PC-3 (cell line): ENCODE results near the gene GABRA1. TPM values are rescaled to one million over a fixed set of nuclear protein-coding genes. Genes with fewer than 3 reads are reported as not detected.

Source experiments
- ATAC-seq: fragments of 200-7000 bp; cut with Tn5 transposase; 2 replicates; pipeline ENCODE4 v1.9.1; 2020; ENCODE audit warnings: mild to moderate bottlenecking, moderate library complexity
- BruUV-seq: library from RNA; stranded (reverse); fragments of 400-500 nt; replicated peaks from 2 replicates; lab custom pipeline; 2021; lab: Mats Ljungman, UMichigan
- CTCF ChIA-PET: fragments of 300-600 bp; sonication (Branson Sonifier 250); formaldehyde crosslinking; loops from one replicate; lab custom pipeline; 2022; ENCODE audit warnings: antibody characterized with exemption; lab: Charles Lee
- POLR2A ChIA-PET: fragments of 300-600 bp; sonication (Branson Sonifier 250); formaldehyde crosslinking; loops from one replicate; lab custom pipeline; 2022; ENCODE audit warnings: antibody characterized with exemption; ENCODE audit not compliant: unreplicated experiment; lab: Charles Lee
- DNase-seq: peaks from one replicate; pipeline ENCODE4 v3.0.0-alpha.2; 2015
- H2AFZ ChIP-seq: fragments of 300-600 bp; sonication (generic); 2 replicates; pipeline ENCODE4 v1.6.0; 2016; ENCODE audit warnings: antibody characterized with exemption, low read length
- H3F3A ChIP-seq: fragments of 300-600 bp; sonication (generic); one replicate; pipeline ENCODE4 v1.6.0; 2017; ENCODE audit warnings: antibody characterized with exemption, low read length, control low read depth, mild to moderate bottlenecking; ENCODE audit not compliant: unreplicated experiment
- H3K27ac ChIP-seq: fragments of 300-600 bp; sonication (generic); 2 replicates; pipeline ENCODE4 v1.5.1; 2016; ENCODE audit warnings: mild to moderate bottlenecking, low read length
- H3K27me3 ChIP-seq: fragments of 300-600 bp; sonication (generic); 2 replicates; pipeline ENCODE4 v1.6.1; 2016; ENCODE audit warnings: low read length, mixed read lengths
- H3K36me3 ChIP-seq: fragments of 300-600 bp; sonication (generic); 2 replicates; pipeline ENCODE4 v1.6.1; 2016; ENCODE audit warnings: low read depth, mixed run types, low read length, mixed read lengths
- H3K4me1 ChIP-seq: fragments of 300-600 bp; sonication (generic); 2 replicates; pipeline ENCODE4 v1.5.1; 2016; ENCODE audit warnings: low read length; ENCODE audit not compliant: insufficient read depth
- H3K4me2 ChIP-seq: fragments of 300-600 bp; sonication (generic); 2 replicates; pipeline ENCODE4 v1.6.0; 2016; ENCODE audit warnings: low read length
- H3K4me3 ChIP-seq: fragments of 300-600 bp; sonication (generic); 2 replicates; pipeline ENCODE4 v1.5.1; 2016; ENCODE audit warnings: mild to moderate bottlenecking, low read length, mixed read lengths
- H3K79me2 ChIP-seq: fragments of 300-600 bp; sonication (generic); 2 replicates; pipeline ENCODE4 v1.6.1; 2017; ENCODE audit warnings: low read length, mixed read lengths
- H3K9ac ChIP-seq: fragments of 300-600 bp; sonication (generic); 2 replicates; pipeline ENCODE4 v1.6.0; 2016; ENCODE audit warnings: mild to moderate bottlenecking, low read length
- H3K9me2 ChIP-seq: fragments of 300-600 bp; sonication (generic); replicated peaks from 2 replicates; pipeline ENCODE4 v1.6.1; 2016; ENCODE audit warnings: mixed run types, low read length, mixed read lengths
- H3K9me3 ChIP-seq: fragments of 300-600 bp; sonication (generic); 2 replicates; pipeline ENCODE4 v1.6.1; 2016; ENCODE audit warnings: low read length, mixed read lengths
- H4K20me1 ChIP-seq: fragments of 300-600 bp; sonication (generic); 2 replicates; pipeline ENCODE4 v1.6.1; 2016; ENCODE audit warnings: low read length, mixed read lengths
- CTCF ChIP-seq: fragments of 300-600 bp; sonication (generic); conservative IDR thresholded peaks from 2 replicates; pipeline ENCODE4 v1.5.1; 2017; ENCODE audit warnings: antibody characterized with exemption, low read depth, mild to moderate bottlenecking, low read length
- EZH2 ChIP-seq: fragments of 300-600 bp; sonication (generic); IDR thresholded peaks from one replicate; pipeline ENCODE4 v1.6.1; 2017; ENCODE audit warnings: antibody characterized with exemption, mild to moderate bottlenecking, low read length; ENCODE audit not compliant: unreplicated experiment
- EZH2phosphoT487 ChIP-seq: fragments of 300-600 bp; sonication (generic); IDR thresholded peaks from 2 replicates; pipeline ENCODE4 v1.6.1; 2018; ENCODE audit warnings: mild to moderate bottlenecking, antibody characterized with exemption, low read length, borderline replicate concordance
- intact Hi-C: fragments of 100-400 bp; cut with micrococcal nuclease; formaldehyde crosslinking; loops from 2 replicates; pipeline ENCODE4 v1.9.0; 2023
- total RNA-seq: library from RNA; depleted of rRNA; stranded (reverse); fragments of >200 nt; gene quantifications from 2 replicates; pipeline ENCODE4 v1.2.3, GENCODE V29; 2014

GABRA1 gene
- total RNA-seq, 1 experiment from 2014 or later: not detected

GRCh38 chr5:161900981-161901380 is 53.1 kb downstream of the GABRA1 start:
- H3F3A ChIP-seq: no peaks in the 10 kb centered on the region
- H3K27me3 ChIP-seq: no peaks in the 10 kb centered on the region
- no peak overlapping the region for H3K4me3 ChIP-seq
- H3K9me3 ChIP-seq: no peaks in the 10 kb centered on the region
- POLR2A ChIA-PET: no interaction called here
- no peaks in the 10 kb centered on the region for H3K36me3 ChIP-seq
- CTCF ChIA-PET: no interaction called here
- DNase-seq: no peak
- no peak overlapping the region for H3K4me2 ChIP-seq
- H3K9ac ChIP-seq: no peak overlapping the region
- no TSS peak for BruUV-seq
- no peak for TF ChIP-seq EZH2phosphoT487
- no peak for TF ChIP-seq CTCF
- no peak for TF ChIP-seq EZH2
- H4K20me1 ChIP-seq: no peaks in the 10 kb centered on the region
- ATAC-seq: no peak
- H3K4me1 ChIP-seq: no peaks in the 10 kb centered on the region
- intact Hi-C loops: no loop called here
- no peaks in the 10 kb centered on the region for H3K9me2 ChIP-seq
- no peaks in the 10 kb centered on the region for H3K79me2 ChIP-seq
- no peak overlapping the region for H2AFZ ChIP-seq
- no peak overlapping the region for H3K27ac ChIP-seq

- Histone ChIP-seq H3K4me1 (no peaks in the 10 kb centered on the region), H3K9me3 (no peaks in the 10 kb centered on the region), H3K9ac (no peak overlapping the region), H2AFZ (no peak overlapping the region), H3K36me3 (no peaks in the 10 kb centered on the region), H3K9me2 (no peaks in the 10 kb centered on the region), H3K27ac (no peak overlapping the region), H3K79me2 (no peaks in the 10 kb centered on the region), H3F3A (no peaks in the 10 kb centered on the region), H3K27me3 (no peaks in the 10 kb centered on the region), H4K20me1 (no peaks in the 10 kb centered on the region), H3K4me2 (no peak overlapping the region), H3K4me3 (no peak overlapping the region)
- TF ChIP-seq EZH2 (no peak), CTCF (no peak)
- intact Hi-C loops: no loop called here
- no TSS peak for BruUV-seq
- ChIA-PET CTCF (no interaction called here), POLR2A (no interaction called here)
- no peak for DNase-seq
- no peak for ATAC-seq
These were observed 73.9 kb downstream of the GABRA1 start for GRCh38 chr5:161921781-161922180.

GRCh38 chr5:161924270-161924669 is 76.3 kb downstream of the GABRA1 start:
- H2AFZ ChIP-seq: no peak overlapping the region
- ChIA-PET CTCF (no interaction called here), POLR2A (no interaction called here)
- no peak for ATAC-seq
- BruUV-seq: no TSS peak
- intact Hi-C loops: no loop called here
- no peak for TF ChIP-seq CTCF
- no peak for TF ChIP-seq EZH2
- no peak for TF ChIP-seq EZH2phosphoT487
- H3K79me2 ChIP-seq: no peaks in the 10 kb centered on the region
- H3K36me3 ChIP-seq: no peaks in the 10 kb centered on the region
- no peak overlapping the region for H3K4me3 ChIP-seq
- H3K9me2 ChIP-seq: no peaks in the 10 kb centered on the region
- H3K4me2 ChIP-seq: no peak overlapping the region
- no peaks in the 10 kb centered on the region for H3K27me3 ChIP-seq
- no peak overlapping the region for H3K27ac ChIP-seq
- no peaks in the 10 kb centered on the region for H3K4me1 ChIP-seq
- no peak for DNase-seq
- no peaks in the 10 kb centered on the region for H4K20me1 ChIP-seq
- no peak overlapping the region for H3K9ac ChIP-seq
- H3K9me3 ChIP-seq: peaks cover 6% of the 10 kb centered on the region; the same call in 1 of the 2 replicates
- no peaks in the 10 kb centered on the region for H3F3A ChIP-seq
